Panc1 (cell line): Measurements from ENCODE around the gene SRGAP3. TPM values are rescaled to one million over a fixed set of nuclear protein-coding genes. Genes with fewer than 3 reads are reported as not detected.

Experiments used
- ATAC-seq: fragments of 200-7000 bp; cut with Tn5 transposase; 2 replicates; pipeline ENCODE4 v1.9.1; 2020; ENCODE audit warnings: mild to moderate bottlenecking, moderate library complexity
- BruUV-seq: library from RNA; stranded (reverse); fragments of 400-500 nt; replicated peaks from 2 replicates; lab custom pipeline; 2021; lab: Mats Ljungman, UMichigan
- CTCF ChIA-PET: fragments of 300-600 bp; sonication (Branson Sonifier 250); formaldehyde crosslinking; loops from one replicate; lab custom pipeline; 2022; ENCODE audit warnings: antibody characterized with exemption; lab: Charles Lee
- POLR2A ChIA-PET: fragments of 300-600 bp; sonication (Branson Sonifier 250); formaldehyde crosslinking; loops from one replicate; lab custom pipeline; 2022; ENCODE audit warnings: antibody characterized with exemption; lab: Charles Lee
- DNase-seq: peaks from one replicate; pipeline ENCODE4 v3.0.0-alpha.2; 2010; ENCODE audit warnings: low read depth, low spot score
- H3K27ac ChIP-seq: 2 replicates; pipeline ENCODE4 v1.5.1; 2011; ENCODE audit warnings: mild to moderate bottlenecking, low read length, inconsistent platforms
- H3K27me3 ChIP-seq: fragments of 200-500 bp; sonication (Bioruptor generic); 2 replicates; pipeline ENCODE4 v1.6.0; 2014; ENCODE audit warnings: low read length, inconsistent platforms; ENCODE audit not compliant: control insufficient read depth, insufficient read depth
- H3K36me3 ChIP-seq: fragments of 200-500 bp; sonication (Bioruptor generic); 2 replicates; pipeline ENCODE4 v1.5.1; 2014; ENCODE audit warnings: inconsistent platforms, mild to moderate bottlenecking, low read length, moderate library complexity; ENCODE audit not compliant: control insufficient read depth, insufficient read depth
- H3K4me1 ChIP-seq: 2 replicates; pipeline ENCODE4 v1.5.1; 2011; ENCODE audit warnings: inconsistent platforms, mild to moderate bottlenecking, low read length, moderate library complexity; ENCODE audit not compliant: control insufficient read depth, insufficient read depth
- H3K4me3 ChIP-seq, 2 experiments: 2 replicates each; pipeline ENCODE4 v1.5.1; 2011 to 2012; ENCODE audit warnings: low read depth in 2 of 2, low read length in 2 of 2, mild to moderate bottlenecking in 2 of 2, inconsistent platforms in 1 of 2, moderate library complexity in 1 of 2
- H3K9me3 ChIP-seq: fragments of 200-500 bp; sonication (Bioruptor generic); 2 replicates; pipeline ENCODE4 v1.5.1; 2014; ENCODE audit warnings: low read depth, mild to moderate bottlenecking, inconsistent platforms, low read length, moderate library complexity; ENCODE audit not compliant: control insufficient read depth, insufficient read depth
- POLR2AphosphoS5 ChIP-seq: IDR thresholded peaks from 2 replicates; pipeline ENCODE4 v1.6.1; 2012; ENCODE audit warnings: mild to moderate bottlenecking, low read depth, low read length, moderate library complexity
- REST ChIP-seq, 2 experiments: IDR thresholded peaks; 2 replicates each; pipeline ENCODE4 v1.6.1; 2011 to 2012; ENCODE audit warnings: low read depth in 2 of 2, control low read depth in 1 of 2, low read length in 1 of 2, mild to moderate bottlenecking in 1 of 2, moderate library complexity in 1 of 2; ENCODE audit not compliant: insufficient read depth in 1 of 2
- SIN3A ChIP-seq: IDR thresholded peaks from 2 replicates; pipeline ENCODE4 v1.6.1; 2012; ENCODE audit warnings: low read depth, mild to moderate bottlenecking, low read length, moderate library complexity, borderline replicate concordance; ENCODE audit not compliant: insufficient read depth
- TCF7L2 ChIP-seq: IDR thresholded peaks from 2 replicates; pipeline ENCODE4 v1.6.1; 2011; ENCODE audit warnings: mild to moderate bottlenecking, low read depth, low read length, inconsistent platforms
- in situ Hi-C: cut with HindIII; loops from 2 replicates; pipeline ENCODE4 v1.10.0; 2016; ENCODE audit warnings: low sequenced_read_pairs, low pct_unique_long_range_greater_than_20kb
- intact Hi-C: fragments of 100-400 bp; cut with micrococcal nuclease; formaldehyde crosslinking; loops from one replicate; pipeline ENCODE4 v1.10.0; 2022; ENCODE audit not compliant: unreplicated experiment
- total RNA-seq: library from RNA; stranded (reverse); gene quantifications from one replicate; pipeline ENCODE4 v1.2.1, GENCODE V29; 2021; ENCODE audit not compliant: unreplicated experiment
- TF ChIP-seq, protein P1 (sequence below): fragments of 450-650 bp; IDR thresholded peaks from 2 replicates; pipeline ENCODE4 v1.5.1; 2017; ENCODE audit warnings: mild to moderate bottlenecking

SRGAP3 gene
- total RNA-seq, 1 experiment from 2014 or later, result 0.82 TPM

DNA sequence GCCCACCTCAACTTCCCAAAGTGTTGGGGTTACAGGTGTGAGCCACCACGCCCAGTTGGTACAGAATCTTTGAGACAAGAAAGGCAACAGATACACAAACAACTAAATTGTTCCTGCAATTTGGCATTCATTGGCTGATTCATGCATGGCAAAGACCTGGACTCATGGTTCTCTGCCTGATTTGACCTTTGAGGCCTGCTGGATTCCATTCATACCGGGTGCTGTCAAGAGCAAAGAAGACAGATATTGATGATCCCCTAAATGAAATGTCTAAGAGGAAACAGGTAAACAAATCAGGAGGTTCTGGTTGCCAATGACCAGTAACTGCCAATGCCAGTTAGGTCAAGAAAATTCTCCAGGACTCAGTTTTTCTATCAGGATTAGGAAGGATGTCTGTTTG, 242.2 kb downstream of the SRGAP3 start:
- Histone ChIP-seq H3K4me1 (no peaks in the 10 kb centered on the region), H3K9me3 (no peaks in the 10 kb centered on the region), H3K4me3 (no peak overlapping the region), H3K27me3 (no peaks in the 10 kb centered on the region), H3K36me3 (no peaks in the 10 kb centered on the region), H3K27ac (no peak overlapping the region)
- ATAC-seq, result no peak
- TF ChIP-seq REST (IDR thresholded peaks at IDR 0.05; ENCODE audit: insufficient read depth in 1 of 2, low read depth in 2 of 2, low read length in 1 of 2) (no peak), POLR2AphosphoS5 (no peak), TCF7L2 (no peak), SIN3A (no peak)
- TF ChIP-seq, protein P1, sequence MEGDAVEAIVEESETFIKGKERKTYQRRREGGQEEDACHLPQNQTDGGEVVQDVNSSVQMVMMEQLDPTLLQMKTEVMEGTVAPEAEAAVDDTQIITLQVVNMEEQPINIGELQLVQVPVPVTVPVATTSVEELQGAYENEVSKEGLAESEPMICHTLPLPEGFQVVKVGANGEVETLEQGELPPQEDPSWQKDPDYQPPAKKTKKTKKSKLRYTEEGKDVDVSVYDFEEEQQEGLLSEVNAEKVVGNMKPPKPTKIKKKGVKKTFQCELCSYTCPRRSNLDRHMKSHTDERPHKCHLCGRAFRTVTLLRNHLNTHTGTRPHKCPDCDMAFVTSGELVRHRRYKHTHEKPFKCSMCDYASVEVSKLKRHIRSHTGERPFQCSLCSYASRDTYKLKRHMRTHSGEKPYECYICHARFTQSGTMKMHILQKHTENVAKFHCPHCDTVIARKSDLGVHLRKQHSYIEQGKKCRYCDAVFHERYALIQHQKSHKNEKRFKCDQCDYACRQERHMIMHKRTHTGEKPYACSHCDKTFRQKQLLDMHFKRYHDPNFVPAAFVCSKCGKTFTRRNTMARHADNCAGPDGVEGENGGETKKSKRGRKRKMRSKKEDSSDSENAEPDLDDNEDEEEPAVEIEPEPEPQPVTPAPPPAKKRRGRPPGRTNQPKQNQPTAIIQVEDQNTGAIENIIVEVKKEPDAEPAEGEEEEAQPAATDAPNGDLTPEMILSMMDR, result no peak
- POLR2A ChIA-PET, result no interaction called here
- no TSS peak for BruUV-seq
- CTCF ChIA-PET, result no interaction called here
- no peak for DNase-seq
- intact Hi-C loops, result no loop called here
- in situ Hi-C loops, result no loop called here

DNA sequence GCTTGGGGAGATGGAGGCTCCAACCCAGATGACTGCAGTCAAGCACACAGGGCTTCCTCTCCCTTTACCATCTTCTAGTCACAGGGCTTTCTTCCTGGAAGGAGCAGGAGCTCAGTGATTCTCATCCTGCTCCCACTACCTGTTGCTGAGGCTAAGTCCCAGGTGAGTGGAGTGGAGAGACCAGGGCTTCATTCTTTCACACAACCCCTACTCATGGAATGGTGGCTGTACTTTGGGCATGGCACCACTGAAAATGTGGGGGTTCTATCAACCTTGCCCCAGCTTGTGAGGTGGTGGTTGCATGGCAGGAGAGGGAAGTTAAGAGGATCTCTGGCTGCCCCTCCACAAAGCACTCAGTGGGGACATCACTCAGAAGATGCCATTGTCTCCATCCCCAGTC, 249.4 kb downstream of the SRGAP3 start:
- CTCF ChIA-PET, result no interaction called here
- TF ChIP-seq POLR2AphosphoS5 (no peak), TCF7L2 (no peak), REST (IDR thresholded peaks at IDR 0.05; ENCODE audit: insufficient read depth in 1 of 2, low read depth in 2 of 2, low read length in 1 of 2) (no peak), SIN3A (no peak)
- TF ChIP-seq, protein P1, result no peak

More for the DNA sequence above, 249.4 kb downstream of the SRGAP3 start:
- H3K9me3 ChIP-seq, result no peaks in the 10 kb centered on the region
- no peaks in the 10 kb centered on the region for H3K4me1 ChIP-seq
- H3K36me3 ChIP-seq, result no peaks in the 10 kb centered on the region
- BruUV-seq, result no TSS peak
- DNase-seq, result no peak
- intact Hi-C loops, result no loop called here
- in situ Hi-C loops, result no loop called here
- no peak overlapping the region for H3K27ac ChIP-seq
- no peaks in the 10 kb centered on the region for H3K27me3 ChIP-seq
- POLR2A ChIA-PET, result no interaction called here
- H3K4me3 ChIP-seq, result no peak overlapping the region
- no peak for ATAC-seq
